Activated CD4-positive, CD25-positive, alpha-beta regulatory T cell treated with anti-CD3 and anti-CD28 coated beads, Interleukin-2, amount 50 U/mL, for 72 hours (primary cell): ENCODE data around the gene SIRT6.
"Not testable (repeated sequence)": the region's sequence is repeated elsewhere in the genome, so short reads cannot be mapped to it uniquely, and the experiment has no call there.

Experiments
- DNase-seq: peaks from one replicate; pipeline ENCODE4 v3.0.0; 2021

Gene SIRT6

DNA sequence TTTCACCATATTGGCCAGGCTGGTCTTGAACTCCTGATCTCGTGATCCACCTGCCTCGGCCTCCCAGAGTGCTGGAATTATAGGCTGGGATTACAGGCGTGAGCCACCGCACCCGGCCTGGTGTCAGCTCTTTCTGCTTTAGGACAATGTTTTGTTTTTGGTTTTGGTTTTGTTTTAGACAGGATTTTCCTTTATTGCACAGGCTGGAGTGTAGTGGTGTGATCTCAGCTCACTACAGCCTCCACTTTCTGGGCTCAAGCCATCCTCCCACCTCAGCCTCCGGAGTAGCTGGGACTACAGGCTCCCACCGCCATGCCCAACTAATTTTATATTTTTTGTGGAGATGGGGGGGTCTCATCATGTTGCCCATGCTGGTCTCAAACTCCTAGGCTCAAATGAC lies 53.3 kb downstream of the SIRT6 start:
- DNase-seq: not testable (repeated sequence)

GRCh38 chr19:4127322-4127721 lies 55.0 kb downstream of the SIRT6 start:
- DNase-seq: not testable (repeated sequence)

GRCh38 chr19:4124638-4125037 lies 57.7 kb downstream of the SIRT6 start:
- no peak for DNase-seq
